Forelimb muscle (tissue), 1 donor: Measurements from ENCODE around the gene TSFM. TPM values are rescaled to one million over a fixed set of nuclear protein-coding genes. Genes with fewer than 3 reads are reported as not detected.
"Not testable (repeated sequence)": the region's sequence is repeated elsewhere in the genome, so short reads cannot be mapped to it uniquely, and the experiment has no call there.

ENCODE experiments used
- DNase-seq: peaks from one replicate; pipeline ENCODE4 v3.0.0-alpha.2; 2013; ENCODE audit warnings: low read depth
- polyA plus RNA-seq: library from polyadenylated mRNA; unstranded; fragments of 120-200 nt; gene quantifications from one replicate; pipeline ENCODE4 v1.2.1, GENCODE V29; 2013; ENCODE audit not compliant: insufficient read length

Gene TSFM
- polyA plus RNA-seq, 1 donor: 30.0 TPM

GRCh38 chr12:57762463-57762862 lies 20.1 kb upstream of the TSFM start:
- no peak for DNase-seq

GRCh38 chr12:57763881-57764661 lies 18.5 kb upstream of the TSFM start:
- DNase-seq: no peak

- DNase-seq: no peak
These were observed 18.0 kb upstream of the TSFM start for GRCh38 chr12:57764662-57765002.

GRCh38 chr12:57765003-57765697 lies 17.4 kb upstream of the TSFM start:
- no peak for DNase-seq

- DNase-seq: no peak
These were observed 16.7 kb upstream of the TSFM start for GRCh38 chr12:57765698-57766463.

- DNase-seq: no peak
These were observed 15.9 kb upstream of the TSFM start, which contains the start of gene CYP27B1 for GRCh38 chr12:57766464-57767304. Gene CYP27B1, minus strand, starts transcription at chr12:57767078. Its CDS starts 37 bp downstream, at chr12:57767041.

- no peak for DNase-seq
These were observed 15.3 kb upstream of the TSFM start for GRCh38 chr12:57767305-57767698.

GRCh38 chr12:57767876-57768275 lies 14.7 kb upstream of the TSFM start:
- DNase-seq: no peak

GRCh38 chr12:57769594-57769993 lies 13.0 kb upstream of the TSFM start:
- no peak for DNase-seq

- no peak for DNase-seq
These were observed 11.9 kb upstream of the TSFM start for GRCh38 chr12:57770734-57771133.

- peak; percentile 89 for DNase-seq
These were observed 11.2 kb upstream of the TSFM start for GRCh38 chr12:57771236-57771872.

GRCh38 chr12:57771873-57772428 lies 10.6 kb upstream of the TSFM start, which contains the start of gene METTL1:
Gene METTL1, minus strand, starts transcription at chr12:57772105. Its CDS starts 22 bp downstream, at chr12:57772083.
- peak; percentile 94 for DNase-seq

GRCh38 chr12:57772429-57773322 lies 9.9 kb upstream of the TSFM start, which contains the start of gene EEF1AKMT3:
Gene EEF1AKMT3, plus strand, starts transcription at chr12:57772614. Its CDS starts 111 bp downstream, at chr12:57772725.
- DNase-seq: no peak

- DNase-seq: not testable (repeated sequence)
These were observed 8.0 kb upstream of the TSFM start for GRCh38 chr12:57774634-57775033.

- DNase-seq: no peak
These were observed 7.5 kb upstream of the TSFM start for GRCh38 chr12:57775044-57775443.

- no peak for DNase-seq
These were observed 6.9 kb upstream of the TSFM start for GRCh38 chr12:57775563-57776246.

GRCh38 chr12:57776247-57776587 lies 6.4 kb upstream of the TSFM start:
- no peak for DNase-seq

GRCh38 chr12:57777367-57777766 lies 5.2 kb upstream of the TSFM start:
- DNase-seq: no peak

GRCh38 chr12:57777911-57778310 lies 4.7 kb upstream of the TSFM start:
- no peak for DNase-seq
